ENCODE data around the gene SEM1.

DNA sequence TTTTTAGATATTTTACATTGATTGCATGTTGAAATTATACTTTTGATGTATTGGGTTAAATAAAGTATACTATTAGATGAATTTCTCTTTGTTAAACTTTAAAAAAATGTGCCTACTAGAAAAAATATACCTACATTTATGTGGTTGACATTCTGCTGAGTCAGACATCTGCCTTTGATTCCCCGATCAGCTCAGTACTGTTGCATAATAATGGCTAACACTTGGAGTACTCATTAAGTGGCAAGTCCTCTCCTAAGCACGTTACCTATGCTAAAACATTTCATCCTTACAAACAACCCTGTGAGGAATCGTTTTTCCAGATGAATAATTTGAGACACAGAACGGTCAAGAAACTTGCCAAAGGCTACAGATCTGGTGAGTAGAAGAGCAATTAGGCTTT, 14.0 kb upstream of the SEM1 start:
- TF ChIP-seq, protein P1, sequence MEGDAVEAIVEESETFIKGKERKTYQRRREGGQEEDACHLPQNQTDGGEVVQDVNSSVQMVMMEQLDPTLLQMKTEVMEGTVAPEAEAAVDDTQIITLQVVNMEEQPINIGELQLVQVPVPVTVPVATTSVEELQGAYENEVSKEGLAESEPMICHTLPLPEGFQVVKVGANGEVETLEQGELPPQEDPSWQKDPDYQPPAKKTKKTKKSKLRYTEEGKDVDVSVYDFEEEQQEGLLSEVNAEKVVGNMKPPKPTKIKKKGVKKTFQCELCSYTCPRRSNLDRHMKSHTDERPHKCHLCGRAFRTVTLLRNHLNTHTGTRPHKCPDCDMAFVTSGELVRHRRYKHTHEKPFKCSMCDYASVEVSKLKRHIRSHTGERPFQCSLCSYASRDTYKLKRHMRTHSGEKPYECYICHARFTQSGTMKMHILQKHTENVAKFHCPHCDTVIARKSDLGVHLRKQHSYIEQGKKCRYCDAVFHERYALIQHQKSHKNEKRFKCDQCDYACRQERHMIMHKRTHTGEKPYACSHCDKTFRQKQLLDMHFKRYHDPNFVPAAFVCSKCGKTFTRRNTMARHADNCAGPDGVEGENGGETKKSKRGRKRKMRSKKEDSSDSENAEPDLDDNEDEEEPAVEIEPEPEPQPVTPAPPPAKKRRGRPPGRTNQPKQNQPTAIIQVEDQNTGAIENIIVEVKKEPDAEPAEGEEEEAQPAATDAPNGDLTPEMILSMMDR (IDR thresholded peaks at IDR 0.05): no peak
- no peak for TF ChIP-seq ZFX (IDR thresholded peaks at IDR 0.05; ENCODE audit: borderline replicate concordance)

Measured in 22Rv1 (cell line).